GM18858 (cell line): ENCODE data around the gene CEACAM7.

Experiments
- ATAC-seq: cut with Tn5 transposase; IDR thresholded peaks from one replicate; pipeline ENCODE4 v1.9.1; 2021; ENCODE audit not compliant: unreplicated experiment

CEACAM7 gene

DNA sequence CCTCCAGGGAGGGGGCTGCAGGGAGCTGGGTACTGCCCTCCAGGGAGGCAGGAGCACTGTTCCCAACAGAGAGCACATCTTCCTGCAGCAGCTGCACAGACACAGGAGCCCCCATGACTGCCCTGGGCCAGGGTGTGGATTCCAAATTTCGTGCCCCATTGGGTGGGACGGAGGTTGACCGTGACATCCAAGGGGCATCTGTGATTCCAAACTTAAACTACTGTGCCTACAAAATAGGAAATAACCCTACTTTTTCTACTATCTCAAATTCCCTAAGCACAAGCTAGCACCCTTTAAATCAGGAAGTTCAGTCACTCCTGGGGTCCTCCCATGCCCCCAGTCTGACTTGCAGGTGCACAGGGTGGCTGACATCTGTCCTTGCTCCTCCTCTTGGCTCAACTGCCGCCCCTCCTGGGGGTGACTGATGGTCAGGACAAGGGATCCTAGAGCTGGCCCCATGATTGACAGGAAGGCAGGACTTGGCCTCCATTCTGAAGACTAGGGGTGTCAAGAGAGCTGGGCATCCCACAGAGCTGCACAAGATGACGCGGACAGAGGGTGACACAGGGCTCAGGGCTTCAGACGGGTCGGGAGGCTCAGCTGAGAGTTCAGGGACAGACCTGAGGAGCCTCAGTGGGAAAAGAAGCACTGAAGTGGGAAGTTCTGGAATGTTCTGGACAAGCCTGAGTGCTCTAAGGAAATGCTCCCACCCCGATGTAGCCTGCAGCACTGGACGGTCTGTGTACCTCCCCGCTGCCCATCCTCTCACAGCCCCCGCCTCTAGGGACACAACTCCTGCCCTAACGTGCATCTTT is 12.5 kb upstream of the CEACAM7 start:
- ATAC-seq: no peak

DNA sequence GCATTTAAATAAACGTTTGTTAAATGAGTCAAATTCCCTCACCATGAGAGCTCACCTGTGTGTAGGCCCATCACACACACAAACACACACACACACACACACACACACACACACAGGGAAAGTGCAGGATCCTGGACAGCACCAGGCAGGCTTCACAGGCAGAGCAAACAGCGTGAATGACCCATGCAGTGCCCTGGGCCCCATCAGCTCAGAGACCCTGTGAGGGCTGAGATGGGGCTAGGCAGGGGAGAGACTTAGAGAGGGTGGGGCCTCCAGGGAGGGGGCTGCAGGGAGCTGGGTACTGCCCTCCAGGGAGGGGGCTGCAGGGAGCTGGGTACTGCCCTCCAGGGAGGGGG is 11.9 kb upstream of the CEACAM7 start:
- no peak for ATAC-seq

DNA sequence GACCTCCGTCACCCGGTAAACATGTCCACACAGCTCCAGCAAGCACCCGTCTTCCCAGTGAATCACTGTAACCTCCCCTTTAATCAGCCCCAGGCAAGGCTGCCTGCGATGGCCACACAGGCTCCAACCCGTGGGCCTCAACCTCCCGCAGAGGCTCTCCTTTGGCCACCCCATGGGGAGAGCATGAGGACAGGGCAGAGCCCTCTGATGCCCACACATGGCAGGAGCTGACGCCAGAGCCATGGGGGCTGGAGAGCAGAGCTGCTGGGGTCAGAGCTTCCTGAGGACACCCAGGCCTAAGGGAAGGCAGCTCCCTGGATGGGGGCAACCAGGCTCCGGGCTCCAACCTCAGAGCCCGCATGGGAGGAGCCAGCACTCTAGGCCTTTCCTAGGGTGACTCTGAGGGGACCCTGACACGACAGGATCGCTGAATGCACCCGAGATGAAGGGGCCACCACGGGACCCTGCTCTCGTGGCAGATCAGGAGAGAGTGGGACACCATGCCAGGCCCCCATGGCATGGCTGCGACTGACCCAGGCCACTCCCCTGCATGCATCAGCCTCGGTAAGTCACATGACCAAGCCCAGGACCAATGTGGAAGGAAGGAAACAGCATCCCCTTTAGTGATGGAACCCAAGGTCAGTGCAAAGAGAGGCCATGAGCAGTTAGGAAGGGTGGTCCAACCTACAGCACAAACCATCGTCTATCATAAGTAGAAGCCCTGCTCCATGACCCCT is 11.3 kb upstream of the CEACAM7 start:
- no peak for ATAC-seq

DNA sequence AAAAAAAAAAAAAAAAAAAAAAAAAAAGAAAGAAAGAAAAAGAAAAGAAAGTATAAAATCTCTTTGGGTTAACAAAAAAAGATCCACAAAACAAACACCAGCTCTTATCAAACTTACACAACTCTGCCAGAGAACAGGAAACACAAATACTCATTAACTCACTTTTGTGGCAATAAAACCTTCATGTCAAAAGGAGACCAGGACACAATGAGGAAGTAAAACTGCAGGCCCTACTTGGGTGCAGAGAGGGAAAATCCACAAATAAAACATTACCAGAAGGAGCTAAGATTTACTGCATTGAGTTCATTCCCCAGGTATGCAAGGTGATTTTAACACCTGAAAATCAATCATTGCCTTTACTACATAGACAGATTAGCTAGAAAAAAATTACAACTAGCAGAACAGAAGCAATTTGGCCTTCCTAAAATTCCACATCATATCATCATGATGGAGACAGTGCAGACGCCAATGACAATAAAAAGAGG is 10.7 kb upstream of the CEACAM7 start:
- no peak for ATAC-seq

DNA sequence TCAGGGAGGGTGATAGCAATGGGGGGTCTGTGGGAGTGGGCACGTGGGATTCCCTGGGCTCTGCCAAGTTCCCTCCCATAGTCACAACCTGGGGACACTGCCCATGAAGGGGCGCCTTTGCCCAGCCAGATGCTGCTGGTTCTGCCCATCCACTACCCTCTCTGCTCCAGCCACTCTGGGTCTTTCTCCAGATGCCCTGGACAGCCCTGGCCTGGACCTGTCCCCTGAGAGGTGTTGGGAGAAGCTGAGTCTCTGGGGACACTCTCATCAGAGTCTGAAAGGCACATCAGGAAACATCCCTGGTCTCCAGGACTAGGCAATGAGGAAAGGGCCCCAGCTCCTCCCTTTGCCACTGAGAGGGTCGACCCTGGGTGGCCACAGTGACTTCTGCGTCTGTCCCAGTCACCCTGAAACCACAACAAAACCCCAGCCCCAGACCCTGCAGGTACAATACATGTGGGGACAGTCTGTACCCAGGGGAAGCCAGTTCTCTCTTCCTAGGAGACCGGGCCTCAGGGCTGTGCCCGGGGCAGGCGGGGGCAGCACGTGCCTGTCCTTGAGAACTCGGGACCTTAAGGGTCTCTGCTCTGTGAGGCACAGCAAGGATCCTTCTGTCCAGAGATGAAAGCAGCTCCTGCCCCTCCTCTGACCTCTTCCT is 9.3 kb upstream of the CEACAM7 start:
- no peak for ATAC-seq

DNA sequence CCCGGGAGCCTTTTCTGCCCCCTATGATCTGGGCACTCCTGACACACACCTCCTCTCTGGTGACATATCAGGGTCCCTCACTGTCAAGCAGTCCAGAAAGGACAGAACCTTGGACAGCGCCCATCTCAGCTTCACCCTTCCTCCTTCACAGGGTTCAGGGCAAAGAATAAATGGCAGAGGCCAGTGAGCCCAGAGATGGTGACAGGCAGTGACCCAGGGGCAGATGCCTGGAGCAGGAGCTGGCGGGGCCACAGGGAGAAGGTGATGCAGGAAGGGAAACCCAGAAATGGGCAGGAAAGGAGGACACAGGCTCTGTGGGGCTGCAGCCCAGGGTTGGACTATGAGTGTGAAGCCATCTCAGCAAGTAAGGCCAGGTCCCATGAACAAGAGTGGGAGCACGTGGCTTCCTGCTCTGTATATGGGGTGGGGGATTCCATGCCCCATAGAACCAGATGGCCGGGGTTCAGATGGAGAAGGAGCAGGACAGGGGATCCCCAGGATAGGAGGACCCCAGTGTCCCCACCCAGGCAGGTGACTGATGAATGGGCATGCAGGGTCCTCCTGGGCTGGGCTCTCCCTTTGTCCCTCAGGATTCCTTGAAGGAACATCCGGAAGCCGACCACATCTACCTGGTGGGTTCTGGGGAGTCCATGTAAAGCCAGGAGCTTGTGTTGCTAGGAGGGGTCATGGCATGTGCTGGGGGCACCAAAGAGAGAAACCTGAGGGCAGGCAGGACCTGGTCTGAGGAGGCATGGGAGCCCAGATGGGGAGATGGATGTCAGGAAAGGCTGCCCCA is 8.5 kb upstream of the CEACAM7 start:
- ATAC-seq: no peak

DNA sequence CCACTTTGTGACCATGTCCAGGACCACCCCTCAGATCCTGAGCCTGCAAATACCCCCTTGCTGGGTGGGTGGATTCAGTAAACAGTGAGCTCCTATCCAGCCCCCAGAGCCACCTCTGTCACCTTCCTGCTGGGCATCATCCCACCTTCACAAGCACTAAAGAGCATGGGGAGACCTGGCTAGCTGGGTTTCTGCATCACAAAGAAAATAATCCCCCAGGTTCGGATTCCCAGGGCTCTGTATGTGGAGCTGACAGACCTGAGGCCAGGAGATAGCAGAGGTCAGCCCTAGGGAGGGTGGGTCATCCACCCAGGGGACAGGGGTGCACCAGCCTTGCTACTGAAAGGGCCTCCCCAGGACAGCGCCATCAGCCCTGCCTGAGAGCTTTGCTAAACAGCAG is 7.7 kb upstream of the CEACAM7 start:
- ATAC-seq: no peak

DNA sequence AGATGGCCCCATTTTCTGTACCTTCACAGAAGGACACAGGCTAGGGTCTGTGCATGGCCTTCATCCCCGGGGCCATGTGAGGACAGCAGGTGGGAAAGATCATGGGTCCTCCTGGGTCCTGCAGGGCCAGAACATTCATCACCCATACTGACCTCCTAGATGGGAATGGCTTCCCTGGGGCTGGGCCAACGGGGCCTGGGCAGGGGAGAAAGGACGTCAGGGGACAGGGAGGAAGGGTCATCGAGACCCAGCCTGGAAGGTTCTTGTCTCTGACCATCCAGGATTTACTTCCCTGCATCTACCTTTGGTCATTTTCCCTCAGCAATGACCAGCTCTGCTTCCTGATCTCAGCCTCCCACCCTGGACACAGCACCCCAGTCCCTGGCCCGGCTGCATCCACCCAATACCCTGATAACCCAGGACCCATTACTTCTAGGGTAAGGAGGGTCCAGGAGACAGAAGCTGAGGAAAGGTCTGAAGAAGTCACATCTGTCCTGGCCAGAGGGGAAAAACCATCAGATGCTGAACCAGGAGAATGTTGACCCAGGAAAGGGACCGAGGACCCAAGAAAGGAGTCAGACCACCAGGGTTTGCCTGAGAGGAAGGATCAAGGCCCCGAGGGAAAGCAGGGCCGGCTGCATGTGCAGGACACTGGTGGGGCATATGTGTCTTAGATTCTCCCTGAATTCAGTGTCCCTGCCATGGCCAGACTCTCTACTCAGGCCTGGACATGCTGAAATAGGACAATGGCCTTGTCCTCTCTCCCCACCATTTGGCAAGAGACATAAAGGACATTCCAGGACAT is 7.0 kb upstream of the CEACAM7 start:
- ATAC-seq: no peak

DNA sequence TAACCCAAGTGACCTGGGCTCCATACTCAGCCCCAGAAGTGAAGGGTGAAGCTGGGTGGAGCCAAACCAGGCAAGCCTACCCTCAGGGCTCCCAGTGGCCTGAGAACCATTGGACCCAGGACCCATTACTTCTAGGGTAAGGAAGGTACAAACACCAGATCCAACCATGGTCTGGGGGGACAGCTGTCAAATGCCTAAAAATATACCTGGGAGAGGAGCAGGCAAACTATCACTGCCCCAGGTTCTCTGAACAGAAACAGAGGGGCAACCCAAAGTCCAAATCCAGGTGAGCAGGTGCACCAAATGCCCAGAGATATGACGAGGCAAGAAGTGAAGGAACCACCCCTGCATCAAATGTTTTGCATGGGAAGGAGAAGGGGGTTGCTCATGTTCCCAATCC is 6.1 kb upstream of the CEACAM7 start:
- no peak for ATAC-seq

DNA sequence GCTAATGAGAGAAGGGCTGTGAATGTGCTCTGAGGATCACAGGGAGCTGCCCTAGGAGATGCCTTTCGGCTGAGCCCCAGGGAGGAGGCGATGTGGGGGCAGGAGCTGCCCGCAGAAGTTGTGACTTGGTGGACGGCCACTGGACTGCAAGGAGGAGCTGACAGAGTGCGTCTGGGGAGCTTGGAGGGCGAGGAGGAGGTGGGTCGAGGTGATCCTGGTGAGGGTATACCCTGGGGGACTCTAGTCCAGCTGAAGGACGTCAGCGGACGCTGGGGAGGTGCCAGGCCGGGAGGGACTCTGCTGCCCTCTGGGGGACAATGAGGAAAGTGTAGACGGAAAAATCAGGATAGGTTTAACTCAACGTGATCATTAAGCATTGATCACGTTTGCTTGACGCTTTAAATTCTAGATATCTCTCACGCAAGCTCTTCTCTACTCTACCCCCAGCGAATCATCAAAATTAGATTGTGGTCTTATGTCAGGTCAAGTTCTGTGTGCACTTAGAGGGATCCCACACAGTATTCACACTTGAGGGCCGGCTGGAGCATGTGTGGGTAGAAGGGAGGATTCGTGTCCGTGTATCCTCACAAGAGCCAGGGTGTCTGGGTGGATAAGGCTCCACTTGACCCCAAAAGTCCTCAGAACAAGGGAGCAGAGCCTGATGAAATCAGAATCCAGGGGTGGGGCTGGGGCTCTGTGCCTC is 3.3 kb upstream of the CEACAM7 start:
- no peak for ATAC-seq

DNA sequence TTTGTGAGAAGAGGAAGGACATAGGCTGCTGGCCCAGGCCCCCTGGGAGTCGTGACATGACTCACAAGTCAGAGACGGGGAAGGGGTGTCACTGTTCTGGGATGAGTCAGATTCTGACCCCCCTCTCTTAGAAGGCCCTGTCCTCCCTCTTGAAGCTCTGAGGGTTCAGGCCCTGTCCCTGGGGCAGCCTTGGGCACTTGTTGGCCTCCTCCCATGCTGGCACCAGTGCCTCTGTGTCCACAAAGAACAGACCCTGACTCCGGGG is 2.7 kb upstream of the CEACAM7 start:
- ATAC-seq: no peak

DNA sequence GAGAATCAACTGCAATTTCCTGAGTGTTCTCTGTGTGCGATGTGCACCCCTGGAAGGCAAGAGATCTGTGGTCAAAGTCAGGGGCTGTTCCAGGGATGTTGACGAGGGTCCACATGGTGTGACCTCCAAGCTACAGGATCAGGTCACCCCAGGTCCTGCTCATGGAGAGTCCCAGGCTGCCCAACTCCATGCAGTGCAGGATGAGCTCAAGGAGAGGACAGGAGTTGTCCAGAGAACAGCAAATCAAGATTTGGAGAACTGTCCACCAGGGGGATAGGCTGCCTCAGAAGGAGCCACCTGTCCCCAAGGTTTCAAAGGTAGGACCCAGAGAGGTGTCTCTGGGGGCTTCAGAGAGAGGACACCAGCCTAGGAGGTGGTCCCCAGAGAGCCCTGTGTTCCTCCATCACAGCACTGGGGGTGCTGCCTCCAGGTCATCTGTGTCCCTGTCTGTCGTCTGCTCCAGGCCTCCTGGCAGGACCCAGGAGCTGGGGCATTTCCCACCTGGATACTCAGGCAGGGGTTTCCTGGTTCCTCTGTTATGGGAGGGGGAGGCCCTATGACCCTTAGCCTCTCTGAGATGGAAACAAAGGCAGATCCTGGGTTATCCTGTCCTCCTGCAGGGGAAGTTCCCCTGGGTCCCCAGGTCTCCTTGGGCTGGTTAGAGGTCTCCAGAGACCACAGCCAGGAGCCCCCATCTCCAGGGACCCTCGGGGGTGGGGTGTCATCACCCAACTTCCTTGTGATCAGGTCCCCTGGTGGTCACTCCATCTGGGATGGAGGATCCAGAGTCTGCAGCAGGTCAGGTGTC is 2.1 kb upstream of the CEACAM7 start:
- ATAC-seq: no peak

DNA sequence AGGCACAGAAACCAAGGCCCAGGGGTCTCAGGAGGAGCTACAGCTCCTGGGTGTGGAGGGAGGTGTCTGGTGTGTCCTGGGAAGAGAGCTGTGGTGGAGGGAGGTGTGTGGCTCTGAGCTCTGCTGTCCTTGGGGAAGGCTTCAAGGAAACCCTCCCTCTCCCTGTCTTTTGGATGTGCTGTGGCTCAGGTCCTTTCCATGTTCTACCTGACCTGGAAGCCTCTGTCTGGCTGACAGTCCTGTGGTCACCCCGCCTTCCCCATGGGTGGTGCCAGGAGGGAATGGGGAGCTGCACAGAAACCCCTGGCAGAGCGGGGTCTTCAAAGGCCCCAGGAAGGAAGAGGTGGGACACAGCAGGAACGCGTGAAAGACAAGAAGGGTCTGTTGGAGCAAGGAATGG is 617 bp upstream of the CEACAM7 start:
- ATAC-seq: no peak

DNA sequence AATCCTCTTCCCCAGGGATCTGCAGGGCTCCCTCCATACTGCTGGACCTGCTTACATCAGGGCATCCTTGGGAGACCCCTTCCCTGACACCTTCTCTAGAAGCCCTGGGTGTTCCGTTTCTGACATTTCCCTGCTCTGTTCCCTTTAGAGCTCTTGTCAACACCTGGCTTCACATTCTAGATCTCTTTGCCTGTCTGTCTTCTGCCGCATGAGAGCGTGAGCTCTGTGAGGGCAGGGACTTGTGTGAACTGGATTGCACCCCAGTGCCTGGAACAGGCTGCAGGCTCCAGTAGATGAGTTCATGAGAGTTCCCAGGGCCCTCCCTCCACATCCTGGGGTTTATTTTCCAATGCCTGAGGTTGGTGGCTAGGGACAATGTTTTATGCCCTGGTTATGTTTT is 651 bp downstream of the CEACAM7 start:
- no peak for ATAC-seq

DNA sequence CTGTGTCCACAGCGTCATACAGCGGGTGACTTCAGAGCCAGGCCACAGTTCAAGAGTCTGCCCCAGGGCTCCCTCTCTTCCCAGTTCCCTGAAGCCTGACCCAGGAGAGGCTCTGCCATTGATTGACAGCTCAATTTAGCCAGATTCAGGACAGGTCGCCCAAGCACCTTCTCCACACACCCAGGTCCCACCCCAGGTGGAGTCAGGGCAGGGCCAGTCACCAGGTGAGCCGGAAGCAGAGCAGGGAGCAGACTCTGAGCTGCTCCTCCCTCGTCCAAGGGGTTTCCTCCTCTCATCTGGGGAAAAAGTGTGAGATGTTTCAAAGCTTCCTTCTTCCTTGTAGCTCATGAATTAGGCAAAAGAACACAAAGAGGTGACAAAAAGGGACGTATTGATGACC is 5.6 kb downstream of the CEACAM7 start:
- ATAC-seq: no peak

DNA sequence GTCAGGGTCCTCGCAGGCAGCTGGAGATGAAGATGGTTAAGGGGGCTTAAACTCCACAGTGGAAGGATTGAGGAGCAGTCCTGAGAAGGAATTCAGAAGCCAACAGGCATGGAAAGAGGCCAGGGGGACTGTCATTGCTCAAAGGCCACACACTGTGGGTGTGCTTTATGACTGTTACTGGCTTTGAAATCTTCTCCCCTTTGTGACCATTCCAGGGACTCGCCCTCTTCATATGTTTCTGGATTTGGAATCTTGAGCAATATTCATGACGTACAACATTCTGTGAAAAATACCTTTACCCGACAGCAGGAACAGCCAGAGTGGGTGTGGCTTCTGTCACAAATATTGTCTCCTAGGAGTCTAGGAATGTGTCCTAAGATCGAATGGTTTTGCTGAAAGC is 16.6 kb downstream of the CEACAM7 start:
- no peak for ATAC-seq

DNA sequence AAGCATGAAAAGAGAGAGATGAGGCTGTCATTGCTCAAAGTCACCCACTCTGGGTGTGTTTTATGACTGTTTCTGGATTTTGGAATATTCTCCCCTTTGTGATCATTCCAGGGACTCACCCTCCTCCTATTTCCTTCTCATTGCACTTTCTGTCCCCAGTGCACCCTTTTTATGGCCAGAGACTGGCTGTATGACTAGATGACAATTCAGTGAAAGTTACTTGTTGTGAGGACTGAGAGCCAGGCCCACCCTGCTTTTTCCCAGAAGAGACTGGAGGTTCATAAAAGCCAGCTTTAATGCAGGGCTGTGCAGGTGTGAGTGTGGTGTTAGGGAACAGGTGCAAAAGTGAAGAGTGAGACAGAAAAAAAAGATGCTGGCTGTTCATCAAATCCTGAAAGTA is 17.3 kb downstream of the CEACAM7 start:
- no peak for ATAC-seq

DNA sequence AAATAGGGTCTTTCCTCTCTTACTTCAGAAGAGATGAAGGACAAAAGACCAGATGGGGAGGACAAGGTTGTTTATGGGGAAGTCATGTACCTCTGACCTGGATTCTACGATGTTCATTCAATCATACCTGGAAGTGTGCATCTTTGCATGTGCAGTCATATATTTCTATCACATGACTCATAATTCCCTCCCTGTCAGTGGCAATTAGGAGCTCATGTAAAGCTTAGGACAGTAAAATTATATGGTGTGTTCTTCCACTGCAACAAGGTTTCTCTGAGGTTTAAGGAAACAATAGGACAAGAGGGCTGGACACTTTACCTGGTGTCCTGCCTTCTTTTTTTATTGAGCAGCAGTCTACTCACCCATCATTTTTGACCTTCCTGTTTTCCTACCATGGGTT is 19.8 kb downstream of the CEACAM7 start:
- ATAC-seq: no peak

DNA sequence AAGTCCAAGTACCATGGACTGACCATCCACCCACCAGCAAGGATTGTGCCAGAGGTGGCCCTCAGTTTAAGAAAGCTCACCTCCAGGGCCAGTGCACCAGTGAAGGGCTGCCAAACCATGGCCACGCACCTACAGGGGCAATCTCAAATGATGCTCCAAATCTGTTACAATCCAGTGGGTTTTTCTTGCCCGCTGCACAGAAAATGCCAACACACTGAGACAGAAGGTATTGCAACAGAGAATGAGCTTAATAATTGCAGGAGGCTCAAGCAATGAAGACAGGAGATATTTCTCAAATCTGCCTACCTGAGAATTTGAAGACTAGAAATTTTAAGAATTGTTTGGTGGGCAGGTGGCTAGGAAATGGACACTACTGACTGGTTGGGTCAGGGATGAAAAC is 22.0 kb downstream of the CEACAM7 start:
- ATAC-seq: no peak
